Naive B cell (primary cell): ENCODE data around the gene CERCAM. TPM values are rescaled to one million over a fixed set of nuclear protein-coding genes. Genes with fewer than 3 reads are reported as not detected.
A peak's percentile ranks its signal among the peaks of the same experiment; 100 is the strongest.
"Not testable (repeated sequence)": the region's sequence is repeated elsewhere in the genome, so short reads cannot be mapped to it uniquely, and the experiment has no call there.

Experiments used
- ATAC-seq, 2 donors: fragments of 150-1000 bp; cut with Tn5 transposase; 2 replicates each; pipeline ENCODE4 v1.10.0; 2021; ENCODE audit warnings: low read depth in 2 of 2, mild to moderate bottlenecking in 2 of 2, moderate library complexity in 2 of 2
- DNase-seq: peaks from one replicate; pipeline ENCODE4 v3.0.0; 2022
- H3K27ac Mint-ChIP-seq, 6 donors: one replicate each; pipeline ENCODE4 v1.8.0; 2020 to 2022; ENCODE audit warnings: mild to moderate bottlenecking in 6 of 6, mixed read lengths in 6 of 6, moderate library complexity in 5 of 6, inconsistent platforms in 2 of 6
- H3K27me3 Mint-ChIP-seq, 3 donors: one replicate each; pipeline ENCODE4 v1.8.0; 2021 to 2022; ENCODE audit warnings: mixed read lengths in 3 of 3, mild to moderate bottlenecking in 1 of 3
- H3K36me3 Mint-ChIP-seq, 2 donors: one replicate each; pipeline ENCODE4 v1.8.0; 2020 to 2022; ENCODE audit warnings: mixed read lengths in 2 of 2, inconsistent platforms in 1 of 2, mild to moderate bottlenecking in 1 of 2
- H3K4me1 Mint-ChIP-seq, 3 donors: one replicate each; pipeline ENCODE4 v1.8.0; 2020 to 2022; ENCODE audit warnings: mixed read lengths in 3 of 3, inconsistent platforms in 1 of 3, mild to moderate bottlenecking in 1 of 3, moderate library complexity in 1 of 3
- H3K4me3 Mint-ChIP-seq, 8 donors: one replicate each; pipeline ENCODE4 v1.8.0; 2020 to 2022; ENCODE audit warnings: mild to moderate bottlenecking in 8 of 8, mixed read lengths in 8 of 8, moderate library complexity in 8 of 8, inconsistent platforms in 2 of 8
- H3K9me3 Mint-ChIP-seq, 7 donors: one replicate each; pipeline ENCODE4 v1.8.0; 2020 to 2022; ENCODE audit warnings: mixed read lengths in 7 of 7, mild to moderate bottlenecking in 5 of 7, inconsistent platforms in 2 of 7, moderate library complexity in 1 of 7
- polyA plus RNA-seq, 6 donors: library from polyadenylated mRNA; unstranded; fragments of 300-500 nt; fragmentation: Illumina TruSeq; gene quantifications; one replicate each; pipeline ENCODE4 v1.2.3, GENCODE V29; 2021; ENCODE audit warnings: low read depth in 6 of 6

Gene CERCAM
- polyA plus RNA-seq, 6 donors from 2014 or later: 0.31 to 0.71 (median 0.37) TPM; not detected in 1

DNA sequence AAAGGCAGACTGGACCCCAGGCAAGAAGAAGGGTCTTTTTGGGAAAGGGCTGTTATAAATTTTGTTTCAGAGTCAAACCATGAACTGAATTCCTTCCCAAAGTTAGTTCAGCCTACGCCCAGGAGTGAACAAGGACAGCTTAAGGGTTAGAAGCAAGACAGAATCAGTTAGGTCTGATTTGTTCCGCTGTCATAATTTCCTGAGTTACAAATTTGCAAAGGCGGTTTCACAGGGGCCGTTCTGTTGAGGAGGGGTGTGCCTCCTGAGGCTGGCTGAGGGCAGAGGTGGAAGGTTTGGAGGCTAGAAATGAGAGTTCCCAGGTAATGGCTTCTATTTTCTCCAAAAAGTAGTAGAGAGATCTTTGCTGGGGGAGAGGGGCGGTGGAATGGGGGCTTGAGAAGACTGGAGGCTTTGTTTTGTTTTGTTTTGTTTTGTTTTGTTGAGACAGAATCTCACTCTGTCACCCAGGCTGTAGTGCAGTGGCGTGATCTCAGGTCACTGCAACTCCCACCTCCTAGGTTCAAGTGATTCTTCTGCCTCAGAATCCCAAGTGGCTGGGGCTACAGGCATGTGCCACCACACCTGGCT, 4.1 kb upstream of the CERCAM start:
- Mint-ChIP-seq H3K9me3 (peaks cover 0 to 3% (median 0%) of the 10 kb centered on the region in 7 donors), H3K4me1 (peaks cover 0 to 12% (median 11%) of the 10 kb centered on the region in 3 donors), H3K27ac (no peak overlapping the region), H3K36me3 (no peaks in the 10 kb centered on the region), H3K4me3 (peak overlapping the region in 1 of 8 donors; percentile 44), H3K27me3 (peaks cover 34 to 69% (median 39%) of the 10 kb centered on the region in 3 donors)
- ATAC-seq (no peak), DNase-seq (no peak)

DNA sequence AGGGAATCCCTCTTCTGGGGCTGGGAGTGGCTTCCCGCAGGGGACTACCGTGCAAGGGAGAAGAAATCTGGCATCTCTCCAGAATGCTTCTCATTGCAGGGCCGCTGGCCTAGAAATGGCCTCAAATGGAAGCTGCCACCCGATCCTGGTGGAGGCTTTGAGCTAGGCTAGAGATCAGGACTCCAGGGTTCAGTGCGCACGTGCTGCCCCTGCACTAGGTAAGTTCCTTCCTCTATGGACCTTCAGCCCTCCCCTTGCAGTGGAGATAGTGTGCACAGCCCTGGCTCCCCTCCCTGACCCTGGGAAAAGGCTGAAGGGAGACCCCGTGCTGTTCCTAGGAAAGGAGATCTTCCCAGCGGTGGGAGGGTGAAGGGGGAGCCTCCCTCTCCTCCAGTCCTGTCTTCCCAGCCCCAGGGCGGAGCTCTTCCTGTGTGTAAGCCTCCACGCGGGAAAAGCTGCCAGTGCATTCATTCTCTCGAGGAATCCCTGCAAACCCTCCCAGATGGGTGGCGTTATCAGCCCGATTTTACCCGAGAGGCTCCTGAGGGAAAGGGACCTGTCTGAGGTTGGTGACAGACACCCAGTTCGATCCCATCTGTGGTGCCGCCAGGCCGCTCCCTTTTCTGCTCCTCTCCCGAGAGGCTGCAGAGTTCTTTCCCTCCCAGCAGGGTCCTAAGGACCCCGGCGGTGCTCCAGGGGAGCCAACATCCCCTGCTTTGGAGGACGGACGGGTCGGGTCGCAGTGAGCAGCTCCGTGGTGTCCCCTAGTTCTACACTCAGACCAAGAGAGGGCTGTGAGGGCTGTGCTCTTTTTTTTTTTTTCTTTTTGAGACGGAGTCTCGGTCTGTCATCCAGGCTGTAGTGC, 1.4 kb upstream of the CERCAM start:
- Mint-ChIP-seq H3K27ac (no peak overlapping the region), H3K27me3 (peaks cover 27 to 53% (median 27%) of the 10 kb centered on the region in 3 donors), H3K36me3 (no peaks in the 10 kb centered on the region), H3K4me3 (peak overlapping the region; percentile 77 to 91 (median 82)), H3K4me1 (peaks cover 0 to 12% (median 11%) of the 10 kb centered on the region in 3 donors), H3K9me3 (peaks cover 0 to 1% (median 0%) of the 10 kb centered on the region in 7 donors)
- ATAC-seq (no peak), DNase-seq (peak; percentile 7)

GRCh38 chr9:128420060-128420650, 502 bp upstream of the CERCAM start:
- peaks cover 19 to 44% (median 20%) of the 10 kb centered on the region in 3 donors for H3K27me3 Mint-ChIP-seq
- no peaks in the 10 kb centered on the region for H3K9me3 Mint-ChIP-seq
- H3K36me3 Mint-ChIP-seq: no peaks in the 10 kb centered on the region
- peak; percentile 77 for DNase-seq
- peaks cover 0 to 12% (median 11%) of the 10 kb centered on the region in 3 donors for H3K4me1 Mint-ChIP-seq
- peak overlapping the region; percentile 77 to 91 (median 82) for H3K4me3 Mint-ChIP-seq
- peak overlapping the region in 1 of 6 donors; percentile 69 for H3K27ac Mint-ChIP-seq
- ATAC-seq: peak; percentile 85 to 86

DNA sequence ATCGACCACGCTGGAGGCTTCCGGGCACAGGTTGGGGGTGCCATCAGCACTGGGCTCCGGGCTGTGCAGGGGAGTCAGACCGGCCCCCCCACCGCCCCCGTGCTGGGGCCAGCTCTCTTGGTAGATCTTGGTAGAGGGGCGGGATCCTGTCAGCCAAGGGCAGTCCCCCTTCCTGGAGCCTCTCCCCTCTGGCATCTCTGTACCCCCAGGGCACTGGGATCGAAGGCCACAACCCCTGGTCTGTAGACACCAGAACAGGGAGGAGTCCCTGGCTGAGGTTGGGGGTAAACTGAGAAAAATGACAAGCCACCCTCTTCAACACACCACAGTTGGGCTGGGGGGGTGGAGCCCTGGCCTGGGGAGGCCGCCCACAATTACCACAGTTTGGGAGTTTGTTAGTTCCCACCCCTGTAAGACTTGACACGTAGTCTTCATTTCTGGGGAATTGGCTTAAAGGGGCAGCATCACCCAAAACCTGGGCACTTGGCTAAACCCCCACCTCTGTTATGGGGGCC, 882 bp downstream of the CERCAM start:
- Mint-ChIP-seq H3K36me3 (no peaks in the 10 kb centered on the region), H3K9me3 (no peaks in the 10 kb centered on the region), H3K27ac (peak overlapping the region in 1 of 6 donors; percentile 26), H3K27me3 (peaks cover 5 to 31% (median 11%) of the 10 kb centered on the region in 3 donors), H3K4me1 (peaks cover 0 to 11% (median 10%) of the 10 kb centered on the region in 3 donors), H3K4me3 (peak overlapping the region; percentile 64 to 87 (median 78))
- ATAC-seq (no peak), DNase-seq (no peak)

DNA sequence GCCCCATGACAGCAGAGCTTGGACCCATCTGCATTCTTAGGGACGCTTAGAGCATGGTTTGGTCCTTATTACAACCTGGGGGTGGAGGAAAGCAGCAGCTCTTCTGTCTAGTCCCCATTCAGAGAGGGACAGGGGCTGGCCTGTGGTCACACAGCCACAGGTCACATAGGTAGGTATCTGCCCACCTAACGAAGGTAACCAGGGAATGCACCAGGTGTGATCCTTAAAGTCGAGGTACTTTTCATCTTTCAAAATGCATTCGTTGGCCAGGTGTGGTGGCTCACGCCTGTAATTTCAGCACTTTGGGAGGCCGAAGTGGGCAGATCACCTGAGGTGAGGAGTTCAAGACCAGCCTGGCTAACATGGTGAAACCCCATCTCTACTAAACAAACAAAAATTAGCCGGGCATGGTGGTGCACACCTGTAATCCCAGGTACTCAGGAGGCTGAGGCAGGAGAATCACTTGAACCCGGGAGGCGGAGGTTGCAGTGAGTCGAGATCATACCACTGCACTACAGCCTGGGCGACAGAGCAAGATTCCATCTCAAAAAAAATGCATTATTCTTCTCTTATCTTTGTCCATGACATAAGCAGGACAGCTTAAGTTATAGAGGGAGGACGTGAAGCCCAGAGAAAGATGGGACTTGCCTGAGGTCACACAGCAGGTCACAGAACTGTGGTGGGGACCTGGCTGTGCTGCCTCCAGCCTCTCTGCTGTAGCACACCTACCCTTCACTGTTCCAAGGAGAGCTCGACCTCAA, 1.5 kb downstream of the CERCAM start:
- H3K4me3 Mint-ChIP-seq: peak overlapping the region in 7 of 8 donors; percentile 51 to 81 (median 74)
- H3K36me3 Mint-ChIP-seq, DNase-seq, ATAC-seq, H3K9me3 Mint-ChIP-seq: not testable (repeated sequence)
- H3K27me3 Mint-ChIP-seq: peaks cover 0 to 24% (median 10%) of the 10 kb centered on the region in 3 donors
- H3K27ac Mint-ChIP-seq: peak overlapping the region in 1 of 6 donors; percentile 33
- peaks cover 0 to 11% (median 10%) of the 10 kb centered on the region in 3 donors for H3K4me1 Mint-ChIP-seq

DNA sequence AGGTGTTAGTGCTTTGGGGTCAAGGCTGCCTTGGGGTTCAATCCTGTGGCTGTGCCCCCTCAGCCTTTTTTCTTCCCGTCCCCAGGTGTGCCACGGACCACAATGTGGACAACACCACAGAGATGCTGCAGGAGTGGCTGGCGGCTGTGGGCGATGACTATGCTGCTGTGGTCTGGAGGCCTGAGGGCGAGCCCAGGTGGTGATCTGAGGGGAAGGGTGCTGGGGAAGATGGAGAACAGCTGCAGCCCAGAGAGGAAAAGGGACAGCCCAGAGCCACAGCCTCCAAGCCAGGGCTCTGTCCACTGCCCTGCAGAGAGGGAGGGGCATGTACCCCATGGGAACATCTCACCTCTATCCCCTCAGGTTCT, 2.1 kb downstream of the CERCAM start:
- peaks cover 0 to 11% (median 10%) of the 10 kb centered on the region in 3 donors for H3K4me1 Mint-ChIP-seq
- no peak for ATAC-seq
- peaks cover 0 to 18% (median 6%) of the 10 kb centered on the region in 3 donors for H3K27me3 Mint-ChIP-seq
- H3K4me3 Mint-ChIP-seq: peak overlapping the region in 2 of 8 donors; percentile 33 to 87
- no peak overlapping the region for H3K27ac Mint-ChIP-seq
- no peaks in the 10 kb centered on the region for H3K36me3 Mint-ChIP-seq
- no peaks in the 10 kb centered on the region for H3K9me3 Mint-ChIP-seq
- no peak for DNase-seq

DNA sequence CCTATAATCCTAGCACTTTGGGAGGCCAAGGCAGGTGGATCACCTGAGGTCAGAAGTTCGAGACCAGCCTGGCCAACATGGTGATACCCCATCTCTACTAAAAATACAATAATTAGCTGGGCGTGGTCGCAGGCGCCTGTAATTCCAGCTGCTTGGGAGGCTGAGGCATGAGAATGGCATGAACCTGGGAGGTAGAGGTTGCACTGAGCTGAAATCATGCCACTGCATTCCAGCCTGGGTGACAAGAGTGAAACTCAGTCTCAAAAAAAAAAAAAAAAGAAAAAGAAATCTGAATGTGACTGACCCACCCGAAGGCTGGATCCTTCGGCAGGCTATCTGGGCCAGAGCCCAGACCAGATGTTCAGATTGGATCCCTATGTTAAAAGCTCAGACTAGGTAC, 2.7 kb downstream of the CERCAM start:
- not testable (repeated sequence) for DNase-seq, H3K36me3 Mint-ChIP-seq, H3K9me3 Mint-ChIP-seq, H3K27ac Mint-ChIP-seq, ATAC-seq
- Mint-ChIP-seq H3K27me3 (peaks cover 0 to 15% (median 6%) of the 10 kb centered on the region in 3 donors), H3K4me3 (peak overlapping the region in 3 of 8 donors; percentile 33 to 87 (median 74)), H3K4me1 (peaks cover 0 to 11% (median 10%) of the 10 kb centered on the region in 3 donors)

GRCh38 chr9:128424268-128424780, 3.7 kb downstream of the CERCAM start:
- Mint-ChIP-seq H3K4me1 (peaks cover 0 to 7% (median 7%) of the 10 kb centered on the region in 3 donors), H3K36me3 (no peaks in the 10 kb centered on the region), H3K4me3 (peak overlapping the region in 1 of 8 donors; percentile 47), H3K27me3 (peaks cover 0 to 7% (median 0%) of the 10 kb centered on the region in 3 donors), H3K9me3 (no peaks in the 10 kb centered on the region), H3K27ac (no peak overlapping the region)
- DNase-seq (no peak), ATAC-seq (no peak)

GRCh38 chr9:128428644-128429512, 8.2 kb downstream of the CERCAM start:
- DNase-seq (no peak), ATAC-seq (no peak)
- Mint-ChIP-seq H3K4me1 (no peaks in the 10 kb centered on the region), H3K9me3 (no peaks in the 10 kb centered on the region), H3K36me3 (no peaks in the 10 kb centered on the region), H3K27me3 (no peaks in the 10 kb centered on the region), H3K27ac (peak overlapping the region in 1 of 6 donors; percentile 15), H3K4me3 (no peak overlapping the region)

- Mint-ChIP-seq H3K4me1 (no peaks in the 10 kb centered on the region), H3K9me3 (no peaks in the 10 kb centered on the region), H3K4me3 (no peak overlapping the region), H3K27me3 (no peaks in the 10 kb centered on the region), H3K27ac (no peak overlapping the region), H3K36me3 (no peaks in the 10 kb centered on the region)
- no peak for ATAC-seq
- no peak for DNase-seq
These were observed 8.9 kb downstream of the CERCAM start for GRCh38 chr9:128429513-128430086.

DNA sequence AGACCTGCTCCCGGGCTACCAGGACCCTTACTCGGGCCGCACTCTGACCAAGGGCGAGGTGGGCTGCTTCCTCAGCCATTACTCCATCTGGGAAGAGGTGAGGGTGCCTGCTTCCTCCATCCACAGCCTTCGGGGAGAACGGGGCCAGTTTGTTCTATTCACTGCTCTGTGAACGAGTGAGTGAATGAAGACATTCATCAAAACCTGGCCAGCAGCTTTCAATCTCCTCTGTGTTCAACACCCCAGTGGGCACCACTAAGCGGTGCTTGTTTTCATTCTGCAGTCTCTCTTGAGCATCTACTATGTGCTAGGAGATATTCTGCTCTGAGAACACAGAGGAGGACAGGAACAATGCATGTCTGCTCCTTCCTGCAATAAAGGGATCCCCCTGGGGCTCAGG, 10.6 kb downstream of the CERCAM start:
- Mint-ChIP-seq H3K27me3 (no peaks in the 10 kb centered on the region), H3K36me3 (no peaks in the 10 kb centered on the region), H3K4me3 (no peak overlapping the region), H3K27ac (no peak overlapping the region), H3K9me3 (no peaks in the 10 kb centered on the region), H3K4me1 (no peaks in the 10 kb centered on the region)
- ATAC-seq (no peak), DNase-seq (no peak)

DNA sequence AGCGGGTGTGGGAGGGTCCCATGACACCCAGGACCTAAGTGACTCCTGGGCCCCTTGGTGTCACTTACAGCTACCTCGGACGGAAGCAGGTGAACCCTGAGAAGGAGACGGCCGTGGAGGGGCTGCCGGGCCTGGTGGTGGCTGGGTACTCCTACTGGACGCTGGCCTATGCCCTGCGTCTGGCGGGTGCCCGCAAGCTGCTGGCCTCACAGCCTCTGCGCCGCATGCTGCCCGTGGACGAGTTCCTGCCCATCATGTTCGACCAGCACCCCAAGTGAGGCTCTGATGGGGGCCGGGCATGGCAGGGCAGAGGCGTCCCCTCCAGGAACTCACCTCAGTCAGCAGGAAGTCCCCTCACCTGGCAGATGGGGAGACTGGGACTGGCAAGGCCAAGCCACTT, 13.7 kb downstream of the CERCAM start:
- ATAC-seq: no peak

More for the DNA sequence above, 13.7 kb downstream of the CERCAM start:
- H3K27me3 Mint-ChIP-seq: no peaks in the 10 kb centered on the region
- H3K4me1 Mint-ChIP-seq: peaks cover 4 to 7% (median 4%) of the 10 kb centered on the region in 3 donors
- H3K36me3 Mint-ChIP-seq: no peaks in the 10 kb centered on the region
- H3K27ac Mint-ChIP-seq: no peak overlapping the region
- H3K9me3 Mint-ChIP-seq: no peaks in the 10 kb centered on the region
- no peak overlapping the region for H3K4me3 Mint-ChIP-seq
- DNase-seq: no peak
